ENCODE results near the gene GNAO1. TPM values are rescaled to one million over a fixed set of nuclear protein-coding genes. Genes with fewer than 3 reads are reported as not detected.

GNAO1 gene
- total RNA-seq, 1 donor from 2014 or later, result 0.53 TPM

GRCh38 chr16:56330476-56330875 is 139.2 kb downstream of the GNAO1 start:
- Histone ChIP-seq H3K4me3 (no peak overlapping the region), H3K9me3 (no peaks in the 10 kb centered on the region), H3K27ac (no peak overlapping the region), H3K36me3 (no peaks in the 10 kb centered on the region), H3K27me3 (no peaks in the 10 kb centered on the region), H3K4me1 (no peaks in the 10 kb centered on the region)
- DNase-seq (ENCODE audit: low spot score in 2 of 2), result no peak
- intact Hi-C loops (cut with DNase I), result no loop called here
- TF ChIP-seq CTCF (IDR thresholded peaks at IDR 0.05), result no peak

- Histone ChIP-seq H3K36me3 (no peaks in the 10 kb centered on the region), H3K27me3 (no peaks in the 10 kb centered on the region), H3K4me3 (no peak overlapping the region), H3K4me1 (no peaks in the 10 kb centered on the region), H3K9me3 (no peaks in the 10 kb centered on the region), H3K27ac (no peak overlapping the region)
- no peak for DNase-seq (ENCODE audit: low spot score in 2 of 2)
- TF ChIP-seq CTCF (IDR thresholded peaks at IDR 0.05), result no peak
- intact Hi-C loops (cut with DNase I), result no loop called here
Measured at GRCh38 chr16:56331399-56331798, 140.1 kb downstream of the GNAO1 start.

GRCh38 chr16:56331915-56332314 is 140.6 kb downstream of the GNAO1 start:
- H3K9me3 ChIP-seq, result no peaks in the 10 kb centered on the region
- no peaks in the 10 kb centered on the region for H3K27me3 ChIP-seq
- no peaks in the 10 kb centered on the region for H3K4me1 ChIP-seq
- H3K27ac ChIP-seq, result no peak overlapping the region
- DNase-seq (ENCODE audit: low spot score in 2 of 2), result no peak
- no peak overlapping the region for H3K4me3 ChIP-seq
- no peak for TF ChIP-seq CTCF (IDR thresholded peaks at IDR 0.05)
- no peaks in the 10 kb centered on the region for H3K36me3 ChIP-seq
- intact Hi-C loops (cut with DNase I), result no loop called here

- intact Hi-C loops (cut with DNase I), result no loop called here
- no peaks in the 10 kb centered on the region for H3K9me3 ChIP-seq
- no peaks in the 10 kb centered on the region for H3K4me1 ChIP-seq
- no peak for DNase-seq (ENCODE audit: low spot score in 2 of 2)
- no peaks in the 10 kb centered on the region for H3K27me3 ChIP-seq
- no peak overlapping the region for H3K4me3 ChIP-seq
- no peak overlapping the region for H3K27ac ChIP-seq
- no peak for TF ChIP-seq CTCF (IDR thresholded peaks at IDR 0.05)
- no peaks in the 10 kb centered on the region for H3K36me3 ChIP-seq
Measured at GRCh38 chr16:56332464-56333079, 141.3 kb downstream of the GNAO1 start.

GRCh38 chr16:56334761-56335160 is 143.5 kb downstream of the GNAO1 start:
- Histone ChIP-seq H3K36me3 (no peaks in the 10 kb centered on the region), H3K27ac (no peak overlapping the region), H3K27me3 (no peaks in the 10 kb centered on the region), H3K4me3 (no peak overlapping the region), H3K9me3 (no peaks in the 10 kb centered on the region), H3K4me1 (no peaks in the 10 kb centered on the region)
- DNase-seq (ENCODE audit: low spot score in 2 of 2), result no peak
- intact Hi-C loops (cut with DNase I), result no loop called here
- TF ChIP-seq CTCF (IDR thresholded peaks at IDR 0.05), result no peak
